WERI-Rb-1 (cell line): Measurements from ENCODE around the gene LIN52.
A peak's percentile ranks its signal among the peaks of the same experiment; 100 is the strongest.

ENCODE experiments used
- DNase-seq: peaks from one replicate; pipeline ENCODE4 v3.0.0-alpha.2; 2020
- H3K27ac ChIP-seq: fragments of 250-450 bp; sonication (Bioruptor Pico); 2 replicates; pipeline ENCODE4 v1.5.1; 2020; ENCODE audit warnings: mild to moderate bottlenecking, moderate library complexity
- H3K27me3 ChIP-seq: fragments of 250-450 bp; sonication (Bioruptor Pico); 2 replicates; pipeline ENCODE4 v1.5.1; 2021; ENCODE audit warnings: mild to moderate bottlenecking, low read depth, moderate library complexity; ENCODE audit not compliant: insufficient read depth, severe bottlenecking
- H3K36me3 ChIP-seq: fragments of 250-450 bp; sonication (Bioruptor Pico); 2 replicates; pipeline ENCODE4 v1.5.1; 2020; ENCODE audit warnings: mild to moderate bottlenecking, moderate library complexity
- H3K4me3 ChIP-seq: 2 replicates; pipeline ENCODE4 v1.5.1; 2011; ENCODE audit warnings: low read depth, mild to moderate bottlenecking, control low read depth, low read length
- H3K9me3 ChIP-seq: fragments of 250-450 bp; sonication (Bioruptor Pico); 2 replicates; pipeline ENCODE4 v1.5.1; 2021; ENCODE audit warnings: mild to moderate bottlenecking, moderate library complexity; ENCODE audit not compliant: severe bottlenecking
- TF ChIP-seq, protein P1 (sequence below): IDR thresholded peaks from 2 replicates; pipeline ENCODE4 v1.5.1; 2011; ENCODE audit warnings: low read depth, mild to moderate bottlenecking, control low read depth, inconsistent platforms, low read length

The LIN52 gene

DNA sequence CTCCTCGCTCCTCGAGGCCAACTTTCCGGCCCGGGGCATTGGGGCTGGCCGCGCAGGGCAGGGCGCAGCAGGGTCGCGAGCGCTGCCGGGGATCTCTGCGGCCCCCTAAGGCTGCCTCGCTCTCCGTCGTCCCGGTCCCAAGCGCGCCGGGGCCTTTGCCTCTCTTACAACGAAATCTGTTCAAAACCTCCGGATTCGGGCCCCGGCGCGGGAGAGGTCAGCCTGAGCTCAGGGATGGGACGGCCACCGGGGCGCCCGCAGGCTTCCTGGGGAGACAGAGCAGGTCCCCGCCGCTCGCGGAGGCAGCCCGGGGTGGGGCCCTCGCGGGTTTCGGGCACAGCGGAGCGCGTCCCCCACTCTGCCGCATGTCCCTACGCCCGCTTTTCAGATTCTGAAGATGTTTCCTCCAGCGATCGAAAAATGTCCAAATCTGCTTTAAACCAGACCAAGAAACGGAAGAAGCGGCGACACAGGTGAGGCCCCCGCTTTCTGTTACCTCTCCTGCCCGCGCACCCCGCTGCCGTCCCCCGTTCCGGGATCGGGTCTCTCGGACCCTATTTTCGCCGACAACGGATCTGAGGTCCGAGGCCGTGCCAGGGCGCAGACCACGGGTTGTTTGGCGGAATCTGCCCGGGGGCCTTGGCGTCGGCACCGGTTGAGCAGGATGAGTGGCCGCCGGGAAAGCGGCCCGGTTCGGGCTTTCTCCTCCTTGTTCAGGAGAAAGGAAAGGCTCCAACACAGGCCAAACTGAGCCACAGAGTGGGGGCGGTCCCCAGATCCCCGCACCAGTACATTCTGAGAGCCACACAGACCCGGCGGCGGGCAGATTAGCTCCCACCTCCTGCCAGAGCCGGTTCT is 156.3 kb downstream of the LIN52 start:
- Histone ChIP-seq H3K27me3 (peaks cover 27% of the 10 kb centered on the region), H3K9me3 (peaks cover 3% of the 10 kb centered on the region), H3K4me3 (peak overlapping the region; percentile 36), H3K27ac (no peak overlapping the region), H3K36me3 (no peaks in the 10 kb centered on the region)
- TF ChIP-seq, protein P1, sequence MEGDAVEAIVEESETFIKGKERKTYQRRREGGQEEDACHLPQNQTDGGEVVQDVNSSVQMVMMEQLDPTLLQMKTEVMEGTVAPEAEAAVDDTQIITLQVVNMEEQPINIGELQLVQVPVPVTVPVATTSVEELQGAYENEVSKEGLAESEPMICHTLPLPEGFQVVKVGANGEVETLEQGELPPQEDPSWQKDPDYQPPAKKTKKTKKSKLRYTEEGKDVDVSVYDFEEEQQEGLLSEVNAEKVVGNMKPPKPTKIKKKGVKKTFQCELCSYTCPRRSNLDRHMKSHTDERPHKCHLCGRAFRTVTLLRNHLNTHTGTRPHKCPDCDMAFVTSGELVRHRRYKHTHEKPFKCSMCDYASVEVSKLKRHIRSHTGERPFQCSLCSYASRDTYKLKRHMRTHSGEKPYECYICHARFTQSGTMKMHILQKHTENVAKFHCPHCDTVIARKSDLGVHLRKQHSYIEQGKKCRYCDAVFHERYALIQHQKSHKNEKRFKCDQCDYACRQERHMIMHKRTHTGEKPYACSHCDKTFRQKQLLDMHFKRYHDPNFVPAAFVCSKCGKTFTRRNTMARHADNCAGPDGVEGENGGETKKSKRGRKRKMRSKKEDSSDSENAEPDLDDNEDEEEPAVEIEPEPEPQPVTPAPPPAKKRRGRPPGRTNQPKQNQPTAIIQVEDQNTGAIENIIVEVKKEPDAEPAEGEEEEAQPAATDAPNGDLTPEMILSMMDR: no peak
- no peak for DNase-seq

DNA sequence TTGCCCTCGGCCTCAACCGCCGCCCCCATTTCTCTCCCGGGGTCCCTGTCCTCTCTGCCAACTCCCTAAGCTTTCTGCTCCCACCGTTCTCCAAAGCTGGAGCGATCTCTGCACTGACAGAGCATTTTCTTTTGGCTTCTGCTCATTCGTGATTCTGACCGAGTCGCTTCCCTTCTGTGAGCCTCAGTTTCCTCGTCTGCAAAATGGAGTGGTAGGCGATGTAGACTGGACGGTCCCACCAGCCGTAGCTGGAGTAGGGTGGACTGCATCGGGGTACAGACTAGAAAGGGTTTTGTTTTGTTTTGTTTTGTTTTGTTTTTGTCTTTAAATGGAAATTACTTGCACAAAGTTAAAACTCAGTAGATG is 156.9 kb downstream of the LIN52 start:
- H3K4me3 ChIP-seq: no peak overlapping the region; the same call in 1 of the 2 replicates
- TF ChIP-seq, protein P1: no peak
- H3K36me3 ChIP-seq: no peaks in the 10 kb centered on the region
- H3K9me3 ChIP-seq: peaks cover 3% of the 10 kb centered on the region
- no peak for DNase-seq
- peaks cover 27% of the 10 kb centered on the region for H3K27me3 ChIP-seq
- no peak overlapping the region for H3K27ac ChIP-seq

DNA sequence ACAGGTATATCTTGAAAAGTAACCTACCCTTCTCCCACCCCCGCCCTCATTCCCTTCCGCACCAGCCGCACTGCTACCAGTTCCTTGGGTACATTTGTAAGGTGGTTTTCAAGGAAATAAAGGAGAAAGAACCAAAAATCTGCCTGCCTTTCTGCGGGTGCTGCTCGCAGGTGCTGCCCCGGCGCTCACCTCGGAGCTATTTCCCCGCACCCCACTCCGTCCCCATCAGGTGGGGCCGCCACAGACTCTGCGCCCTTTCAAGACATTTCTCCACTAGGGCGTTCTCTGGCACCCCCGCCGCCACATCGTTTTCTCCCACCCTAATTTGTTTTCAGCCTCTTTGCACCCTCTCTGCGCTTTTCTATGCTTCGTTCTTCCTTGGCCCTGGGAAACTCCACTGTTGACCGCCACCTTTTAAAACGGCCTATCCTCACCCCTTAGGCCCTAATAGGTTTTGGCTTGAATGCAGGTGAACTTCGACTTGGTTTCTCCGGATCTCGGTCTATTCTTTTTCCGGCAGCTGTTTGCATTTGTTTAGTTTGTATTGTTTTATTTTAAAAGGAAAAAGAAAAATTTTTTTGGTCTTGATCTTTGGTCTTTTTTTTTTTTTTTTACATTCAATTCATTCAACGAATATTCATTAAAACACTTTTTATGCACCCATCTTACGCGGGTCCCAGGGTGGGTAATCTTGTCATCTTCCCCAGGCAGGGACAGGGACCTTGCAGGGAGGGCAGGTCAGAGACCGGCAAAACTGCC is 157.4 kb downstream of the LIN52 start:
- peaks cover 27% of the 10 kb centered on the region for H3K27me3 ChIP-seq
- DNase-seq: no peak
- TF ChIP-seq, protein P1: no peak
- H3K4me3 ChIP-seq: no peak overlapping the region
- no peaks in the 10 kb centered on the region for H3K36me3 ChIP-seq
- no peak overlapping the region for H3K27ac ChIP-seq
- H3K9me3 ChIP-seq: peaks cover 3% of the 10 kb centered on the region

DNA sequence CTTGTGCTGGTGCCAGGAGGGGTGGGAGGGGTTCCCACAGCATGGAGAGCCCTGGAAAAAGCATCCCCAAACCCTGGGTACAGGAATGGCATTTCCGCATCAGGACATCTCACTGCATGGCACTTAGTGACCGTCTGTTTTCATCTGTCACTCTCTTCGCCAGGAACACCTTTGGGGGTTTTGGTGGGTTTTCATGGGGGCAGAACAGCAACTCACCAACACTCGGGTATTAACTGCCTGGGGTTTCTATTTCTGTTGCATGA is 158.0 kb downstream of the LIN52 start:
- Histone ChIP-seq H3K9me3 (peaks cover 3% of the 10 kb centered on the region), H3K27me3 (peaks cover 27% of the 10 kb centered on the region), H3K27ac (no peak overlapping the region), H3K4me3 (no peak overlapping the region), H3K36me3 (no peaks in the 10 kb centered on the region)
- DNase-seq: no peak
- TF ChIP-seq, protein P1: no peak

DNA sequence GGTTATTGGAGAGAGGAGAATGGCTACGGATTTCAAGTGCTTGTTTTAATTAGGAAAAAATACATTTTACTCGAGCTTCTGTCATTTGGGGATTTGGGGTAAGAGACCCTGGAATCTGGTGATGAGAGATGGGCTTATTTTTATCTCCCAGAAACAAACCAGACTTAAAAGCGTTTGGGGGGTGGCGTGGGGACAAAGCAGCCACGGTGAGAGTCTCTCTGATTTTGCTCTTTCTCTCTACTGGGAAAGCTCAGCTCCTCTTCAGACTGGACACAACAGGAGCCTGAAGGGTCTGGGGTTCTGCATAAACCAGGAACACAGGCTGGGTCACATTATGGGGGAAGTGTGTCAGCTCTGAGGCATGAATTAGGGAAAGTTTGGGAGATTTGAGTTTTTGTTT is 158.3 kb downstream of the LIN52 start:
- peaks cover 27% of the 10 kb centered on the region for H3K27me3 ChIP-seq

More for the DNA sequence above, 158.3 kb downstream of the LIN52 start:
- no peak for DNase-seq
- Histone ChIP-seq H3K4me3 (no peak overlapping the region), H3K36me3 (no peaks in the 10 kb centered on the region), H3K9me3 (peaks cover 3% of the 10 kb centered on the region), H3K27ac (no peak overlapping the region)
- TF ChIP-seq, protein P1: no peak
